Measurements from ENCODE around the gene CCDC178.

CCDC178 gene

GRCh38 chr18:32961538-32961937 lies 479.0 kb downstream of the CCDC178 start:
- Histone ChIP-seq H3K27ac (replicated peaks) (no peak overlapping the region), H3K4me3 (replicated peaks; ENCODE audit: insufficient read depth, low read length) (no peak overlapping the region), H3K27me3 (ENCODE audit: insufficient read depth, poor library complexity, severe bottlenecking) (no peaks in the 10 kb centered on the region)
- TF ChIP-seq GABPA (IDR thresholded peaks at IDR 0.05; ENCODE audit: low read depth) (no peak), SPI1 (IDR thresholded peaks at IDR 0.05; ENCODE audit: borderline replicate concordance, low read depth) (no peak), CTCF (IDR thresholded peaks at IDR 0.05; ENCODE audit: insufficient read depth, low read length) (no peak), POLR2AphosphoS5 (IDR thresholded peaks at IDR 0.05; ENCODE audit: low read depth) (no peak), REST (IDR thresholded peaks at IDR 0.05; ENCODE audit: insufficient replicate concordance, low read depth) (no peak)
- no peak for DNase-seq (ENCODE audit: low read depth in 1 of 2, low spot score in 1 of 2)

- Histone ChIP-seq H3K4me3 (replicated peaks; ENCODE audit: insufficient read depth, low read length) (no peak overlapping the region), H3K27me3 (ENCODE audit: insufficient read depth, poor library complexity, severe bottlenecking) (no peaks in the 10 kb centered on the region)
- DNase-seq (ENCODE audit: low read depth in 1 of 2, low spot score in 1 of 2), result no peak
These were observed 481.8 kb downstream of the CCDC178 start for GRCh38 chr18:32958746-32959145.

More at GRCh38 chr18:32958746-32959145, 481.8 kb downstream of the CCDC178 start:
- H3K27ac ChIP-seq (replicated peaks), result no peak overlapping the region
- TF ChIP-seq SPI1 (IDR thresholded peaks at IDR 0.05; ENCODE audit: borderline replicate concordance, low read depth) (no peak), GABPA (IDR thresholded peaks at IDR 0.05; ENCODE audit: low read depth) (no peak), REST (IDR thresholded peaks at IDR 0.05; ENCODE audit: insufficient replicate concordance, low read depth) (no peak), POLR2AphosphoS5 (IDR thresholded peaks at IDR 0.05; ENCODE audit: low read depth) (no peak), CTCF (IDR thresholded peaks at IDR 0.05; ENCODE audit: insufficient read depth, low read length) (no peak)

Data from HL-60 (cell line).